SU-DHL-6 (cell line): ENCODE results near the gene EPB41L3.

Experiments used
- H2AFZ ChIP-seq: fragments of 200-600 bp; sonication (generic); 2 replicates; pipeline ENCODE4 v1.6.1; 2014; ENCODE audit warnings: low read depth, mild to moderate bottlenecking, moderate library complexity, mixed read lengths, antibody characterized with exemption, low read length; ENCODE audit not compliant: severe bottlenecking
- H3F3A ChIP-seq: fragments of 200-600 bp; shearing (Covaris generic); 2 replicates; pipeline ENCODE4 v1.6.0; 2016; ENCODE audit warnings: antibody characterized with exemption, mild to moderate bottlenecking; ENCODE audit not compliant: insufficient read depth
- H3K27ac ChIP-seq: fragments of 200-600 bp; sonication (generic); 2 replicates; pipeline ENCODE4 v1.5.1; 2016; ENCODE audit warnings: low read depth, mild to moderate bottlenecking, low read length, moderate library complexity, mixed read lengths
- H3K27me3 ChIP-seq: fragments of 200-600 bp; sonication (generic), shearing (Covaris generic); 2 replicates; pipeline ENCODE4 v1.6.0; 2014; ENCODE audit warnings: mild to moderate bottlenecking, low read length
- H3K36me3 ChIP-seq: fragments of 200-600 bp; sonication (generic); 2 replicates; pipeline ENCODE4 v1.6.1; 2014; ENCODE audit warnings: mild to moderate bottlenecking, low read length, mixed read lengths
- H3K4me2 ChIP-seq: fragments of 300-600, 200-600 bp; shearing (Covaris generic), sonication (generic); 2 replicates; pipeline ENCODE4 v1.6.0; 2014; ENCODE audit warnings: low read length, low read depth, mild to moderate bottlenecking; ENCODE audit not compliant: poor library complexity, severe bottlenecking
- H3K4me3 ChIP-seq: fragments of 200-600 bp; sonication (generic); 2 replicates; pipeline ENCODE4 v1.5.1; 2014; ENCODE audit warnings: antibody characterized with exemption, low read length, mild to moderate bottlenecking, mixed read lengths; ENCODE audit not compliant: insufficient read depth, poor library complexity, severe bottlenecking
- H3K79me2 ChIP-seq: fragments of 200-600 bp; sonication (generic); 2 replicates; pipeline ENCODE4 v1.6.1; 2014; ENCODE audit warnings: mild to moderate bottlenecking, low read length, moderate library complexity; ENCODE audit not compliant: insufficient read depth
- H3K9ac ChIP-seq: fragments of 200-600 bp; sonication (generic); 2 replicates; pipeline ENCODE4 v1.7.0; 2014; ENCODE audit warnings: mild to moderate bottlenecking, low read length
- H3K9me2 ChIP-seq: fragments of 200-600 bp; sonication (generic); replicated peaks from 2 replicates; pipeline ENCODE4 v1.6.1; 2014; ENCODE audit warnings: low read length; ENCODE audit not compliant: insufficient read depth
- H3K9me3 ChIP-seq: fragments of 200-600 bp; sonication (generic); 2 replicates; pipeline ENCODE4 v1.6.1; 2014; ENCODE audit warnings: low read length, mixed read lengths; ENCODE audit not compliant: insufficient read depth
- H4K20me1 ChIP-seq: fragments of 200-600 bp; sonication (generic); 2 replicates; pipeline ENCODE4 v1.6.1; 2014; ENCODE audit warnings: low read depth, mild to moderate bottlenecking, antibody characterized with exemption, low read length, moderate library complexity, mixed read lengths
- EZH2phosphoT487 ChIP-seq: fragments of 200-600 bp; sonication (generic), shearing (Covaris generic); conservative IDR thresholded peaks from 2 replicates; pipeline ENCODE4 v1.6.1; 2018; ENCODE audit warnings: mild to moderate bottlenecking, antibody characterized with exemption, low read length, moderate library complexity, mixed read lengths
- TF ChIP-seq, protein P1 (sequence below): fragments of 200-600 bp; sonication (generic); IDR thresholded peaks from one replicate; pipeline ENCODE4 v1.5.1; 2017; ENCODE audit warnings: antibody characterized with exemption, mild to moderate bottlenecking, low read length, moderate library complexity; ENCODE audit not compliant: insufficient read depth, poor library complexity, severe bottlenecking

Gene EPB41L3

DNA sequence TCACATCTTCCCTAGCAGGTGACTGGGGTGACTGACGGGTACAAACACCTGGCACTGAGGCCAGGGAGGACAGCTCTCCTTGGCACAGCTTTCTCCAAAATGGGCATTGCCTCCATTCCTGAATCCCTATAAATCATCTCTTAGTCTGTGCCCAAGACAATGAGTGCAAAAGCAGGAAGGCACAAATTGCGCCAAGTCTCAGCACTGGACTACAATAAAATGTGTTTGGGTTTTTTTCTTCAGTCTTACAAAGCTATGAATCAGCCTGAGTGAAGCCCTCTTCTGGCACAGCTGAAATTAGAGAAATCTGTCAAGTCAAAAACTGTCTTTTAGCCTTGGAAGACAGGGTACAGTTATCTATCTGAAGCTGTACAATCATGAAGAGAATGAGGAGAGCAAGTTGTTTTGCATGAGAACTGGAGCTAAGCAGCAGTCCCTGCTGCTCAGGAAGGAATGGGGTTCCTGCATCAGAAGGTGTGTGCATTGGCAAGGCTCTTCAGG lies 90.8 kb downstream of the EPB41L3 start:
- Histone ChIP-seq H3K9ac (no peak overlapping the region), H3K4me2 (no peak overlapping the region), H3K9me2 (no peaks in the 10 kb centered on the region), H3K27ac (no peak overlapping the region), H3K36me3 (no peaks in the 10 kb centered on the region), H2AFZ (no peak overlapping the region), H3F3A (no peaks in the 10 kb centered on the region), H3K27me3 (no peaks in the 10 kb centered on the region), H3K4me3 (no peak overlapping the region), H4K20me1 (no peaks in the 10 kb centered on the region), H3K9me3 (no peaks in the 10 kb centered on the region), H3K79me2 (no peaks in the 10 kb centered on the region)
- TF ChIP-seq, protein P1, sequence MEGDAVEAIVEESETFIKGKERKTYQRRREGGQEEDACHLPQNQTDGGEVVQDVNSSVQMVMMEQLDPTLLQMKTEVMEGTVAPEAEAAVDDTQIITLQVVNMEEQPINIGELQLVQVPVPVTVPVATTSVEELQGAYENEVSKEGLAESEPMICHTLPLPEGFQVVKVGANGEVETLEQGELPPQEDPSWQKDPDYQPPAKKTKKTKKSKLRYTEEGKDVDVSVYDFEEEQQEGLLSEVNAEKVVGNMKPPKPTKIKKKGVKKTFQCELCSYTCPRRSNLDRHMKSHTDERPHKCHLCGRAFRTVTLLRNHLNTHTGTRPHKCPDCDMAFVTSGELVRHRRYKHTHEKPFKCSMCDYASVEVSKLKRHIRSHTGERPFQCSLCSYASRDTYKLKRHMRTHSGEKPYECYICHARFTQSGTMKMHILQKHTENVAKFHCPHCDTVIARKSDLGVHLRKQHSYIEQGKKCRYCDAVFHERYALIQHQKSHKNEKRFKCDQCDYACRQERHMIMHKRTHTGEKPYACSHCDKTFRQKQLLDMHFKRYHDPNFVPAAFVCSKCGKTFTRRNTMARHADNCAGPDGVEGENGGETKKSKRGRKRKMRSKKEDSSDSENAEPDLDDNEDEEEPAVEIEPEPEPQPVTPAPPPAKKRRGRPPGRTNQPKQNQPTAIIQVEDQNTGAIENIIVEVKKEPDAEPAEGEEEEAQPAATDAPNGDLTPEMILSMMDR = no peak
- TF ChIP-seq EZH2phosphoT487 = no peak

DNA sequence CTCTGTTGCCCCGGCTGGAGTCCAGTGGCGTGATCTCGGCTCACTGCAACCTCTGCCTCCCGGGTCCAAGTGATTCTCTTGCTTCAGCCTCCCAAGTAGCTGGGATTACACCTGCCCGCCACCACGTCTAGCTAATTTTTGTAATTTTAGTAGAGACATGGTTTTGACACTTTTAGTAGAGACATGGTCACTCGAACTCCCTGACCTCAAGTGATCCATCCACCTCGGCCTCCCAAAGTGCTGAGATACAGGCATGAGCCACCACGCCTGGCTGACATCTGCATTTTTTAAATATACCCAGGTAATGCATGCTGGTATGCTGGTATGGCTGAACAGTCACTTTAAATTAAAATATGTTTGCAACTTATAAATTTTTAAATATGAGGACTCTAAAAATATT lies 91.9 kb downstream of the EPB41L3 start:
- H2AFZ ChIP-seq = no peak overlapping the region
- no peaks in the 10 kb centered on the region for H4K20me1 ChIP-seq
- no peak overlapping the region for H3K4me2 ChIP-seq
- no peaks in the 10 kb centered on the region for H3K9me3 ChIP-seq
- H3K9me2 ChIP-seq = no peaks in the 10 kb centered on the region
- no peak overlapping the region for H3K27ac ChIP-seq
- H3K9ac ChIP-seq = no peak overlapping the region
- no peaks in the 10 kb centered on the region for H3F3A ChIP-seq
- H3K27me3 ChIP-seq = no peaks in the 10 kb centered on the region
- no peak overlapping the region for H3K4me3 ChIP-seq
- no peaks in the 10 kb centered on the region for H3K36me3 ChIP-seq
- no peaks in the 10 kb centered on the region for H3K79me2 ChIP-seq
- TF ChIP-seq, protein P1 = no peak
- no peak for TF ChIP-seq EZH2phosphoT487

DNA sequence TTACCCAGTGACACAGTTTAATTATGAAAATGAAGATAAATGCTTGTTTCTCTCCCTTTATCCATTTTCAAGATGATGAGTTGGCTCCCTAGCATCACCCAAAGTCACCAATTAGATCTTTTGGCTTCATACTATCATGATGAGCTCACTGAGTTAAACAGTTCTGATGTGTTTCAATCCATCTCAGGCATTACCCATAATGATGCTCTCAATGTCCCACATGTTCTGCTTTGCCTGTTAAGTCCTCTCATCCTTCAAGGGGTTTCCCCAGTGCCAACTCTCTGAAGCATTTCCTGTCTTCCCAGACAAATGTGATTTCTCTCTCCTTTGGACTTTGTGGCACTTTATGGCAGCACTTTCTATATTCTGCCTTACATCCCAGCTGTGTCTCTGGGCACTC lies 92.6 kb downstream of the EPB41L3 start:
- H3K79me2 ChIP-seq = no peaks in the 10 kb centered on the region
- H3K27ac ChIP-seq = no peak overlapping the region
- no peaks in the 10 kb centered on the region for H3K9me2 ChIP-seq
- H2AFZ ChIP-seq = no peak overlapping the region
- H4K20me1 ChIP-seq = no peaks in the 10 kb centered on the region
- no peak overlapping the region for H3K9ac ChIP-seq
- no peaks in the 10 kb centered on the region for H3F3A ChIP-seq
- no peak overlapping the region for H3K4me2 ChIP-seq
- H3K27me3 ChIP-seq = no peaks in the 10 kb centered on the region
- H3K36me3 ChIP-seq = no peaks in the 10 kb centered on the region
- TF ChIP-seq EZH2phosphoT487 = no peak
- TF ChIP-seq, protein P1 = no peak
- no peak overlapping the region for H3K4me3 ChIP-seq
- no peaks in the 10 kb centered on the region for H3K9me3 ChIP-seq
